Measurements from ENCODE around the gene CERT1.
A peak's percentile ranks its signal among the peaks of the same experiment; 100 is the strongest.
"Not testable (repeated sequence)": the region's sequence is repeated elsewhere in the genome, so short reads cannot be mapped to it uniquely, and the experiment has no call there.

Gene CERT1

DNA sequence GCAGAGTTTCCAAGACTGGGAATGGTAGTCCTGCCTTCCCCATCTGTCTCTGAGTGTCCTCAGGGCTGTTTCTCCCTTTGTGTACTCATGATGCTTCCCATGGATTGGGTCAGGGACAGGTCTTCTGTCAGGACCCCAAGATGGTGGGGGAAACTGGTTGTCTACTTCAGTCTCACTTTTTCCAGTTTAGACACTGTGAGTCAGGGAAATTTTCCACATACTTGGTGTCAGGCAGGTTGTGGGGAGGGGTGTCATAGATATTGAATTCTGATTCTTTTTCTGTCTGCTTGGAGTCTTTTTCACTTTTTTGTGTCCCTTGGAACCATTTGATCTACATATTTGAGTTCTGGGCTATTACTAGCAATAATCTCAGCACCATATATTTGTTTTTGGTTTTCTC lies 10.6 kb upstream of the CERT1 start:
- no peak for DNase-seq

DNA sequence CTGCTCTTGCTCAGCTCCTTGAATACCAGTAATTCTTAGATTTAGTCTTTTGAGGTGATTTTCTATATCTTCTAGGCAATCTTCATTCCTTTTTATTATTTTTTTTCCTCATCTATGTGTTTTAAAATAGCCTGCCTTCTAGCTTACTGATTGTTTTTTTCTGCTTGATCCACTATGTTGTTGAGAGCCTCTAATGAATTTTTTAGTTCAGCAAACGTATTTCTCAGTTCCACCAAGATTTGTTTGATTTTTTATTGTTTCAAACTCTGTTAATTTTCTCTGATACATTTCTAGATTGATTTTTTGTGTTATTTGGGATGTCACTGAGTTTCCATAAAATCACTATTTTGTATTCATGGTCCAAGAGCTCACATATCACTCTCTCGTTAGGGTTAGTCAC lies 9.8 kb upstream of the CERT1 start:
- DNase-seq: no peak

DNA sequence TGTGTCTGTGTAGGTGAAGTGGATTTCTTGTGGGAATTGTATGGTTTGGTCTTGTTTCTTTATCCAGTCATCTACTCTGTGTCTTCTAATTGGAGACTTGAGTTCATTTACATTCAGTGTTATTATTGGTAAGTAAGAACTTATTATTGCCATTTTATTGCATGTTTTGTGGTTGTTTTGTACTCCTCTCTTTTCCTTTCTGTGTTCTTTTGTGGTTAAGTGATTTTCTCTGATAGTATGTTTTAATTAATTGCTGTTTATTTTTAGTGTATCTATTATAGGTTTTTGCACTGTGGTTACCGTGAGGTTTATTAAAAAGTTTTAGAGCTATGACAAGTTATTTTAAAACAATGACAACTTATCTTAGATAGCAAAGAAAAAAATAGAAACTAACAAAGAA lies 8.3 kb upstream of the CERT1 start:
- no peak for DNase-seq

DNA sequence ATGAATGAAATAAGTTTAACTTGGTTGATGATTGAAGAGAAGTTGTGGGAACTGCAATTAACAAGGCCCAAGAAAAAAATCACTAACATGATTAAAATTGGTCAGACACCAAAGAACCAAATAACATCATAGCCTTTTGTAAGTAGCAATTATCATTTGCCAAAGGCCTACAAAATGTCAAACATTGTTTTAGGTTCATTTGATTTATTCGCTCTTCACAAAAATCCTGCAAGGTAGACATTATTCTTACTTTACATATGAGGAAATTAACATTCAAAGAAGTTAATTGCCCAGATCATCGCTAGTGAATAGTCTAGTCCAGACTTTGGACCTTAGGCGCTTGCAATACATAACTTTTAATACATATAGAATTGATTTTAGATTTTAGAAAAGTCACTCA lies 2.9 kb upstream of the CERT1 start:
- no peak for DNase-seq

DNA sequence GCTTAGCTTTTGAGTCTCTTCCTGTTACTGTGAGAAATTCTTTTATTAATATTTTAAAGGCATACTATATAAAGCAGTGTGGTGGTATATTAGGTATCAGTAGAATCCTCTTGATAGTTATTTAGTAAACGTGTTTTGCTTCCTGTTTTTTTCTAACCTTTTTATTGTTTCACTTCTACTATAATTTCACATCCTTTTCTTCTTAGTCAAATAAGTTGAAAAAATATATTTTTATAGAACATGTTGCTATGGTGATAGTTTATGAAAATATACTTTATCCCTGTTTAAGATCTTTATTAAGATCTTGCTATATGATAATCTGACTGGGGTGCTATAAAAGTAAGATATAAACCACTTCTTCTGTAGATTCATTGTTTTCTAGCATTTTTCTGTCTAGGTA lies 2.4 kb upstream of the CERT1 start:
- no peak for DNase-seq

DNA sequence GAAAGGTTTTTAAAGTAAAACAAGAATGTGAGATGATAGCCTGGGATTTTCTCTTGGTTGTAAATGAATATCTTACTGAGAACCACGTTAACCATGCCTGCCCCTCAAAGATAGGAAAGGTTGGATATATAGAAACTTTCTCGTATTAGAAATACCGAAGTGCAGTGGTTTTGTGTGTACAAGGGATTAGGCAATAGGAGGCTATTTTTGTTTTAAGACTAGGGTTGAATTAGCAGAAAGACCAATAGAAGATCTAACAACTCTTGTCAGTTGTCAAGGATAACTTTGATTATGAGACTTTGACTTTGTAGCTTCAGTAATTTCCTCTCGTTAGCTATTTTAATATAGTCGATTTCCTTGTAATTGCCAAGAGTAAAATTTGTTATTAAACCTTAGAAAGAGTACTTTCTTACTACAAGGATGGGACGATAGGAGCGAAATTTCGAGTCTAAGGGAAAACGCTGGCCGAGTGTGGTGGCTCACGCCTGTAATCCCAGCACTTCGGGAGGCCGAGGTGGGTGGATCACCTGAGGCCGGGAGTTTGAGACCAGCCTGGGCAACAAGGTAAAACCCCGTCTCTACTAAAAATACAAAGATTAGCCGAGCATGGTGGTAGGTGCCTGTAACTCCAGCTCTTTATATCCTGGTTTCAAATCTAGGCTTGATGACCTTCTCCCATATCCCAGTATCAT lies 1.1 kb upstream of the CERT1 start:
- DNase-seq: no peak

DNA sequence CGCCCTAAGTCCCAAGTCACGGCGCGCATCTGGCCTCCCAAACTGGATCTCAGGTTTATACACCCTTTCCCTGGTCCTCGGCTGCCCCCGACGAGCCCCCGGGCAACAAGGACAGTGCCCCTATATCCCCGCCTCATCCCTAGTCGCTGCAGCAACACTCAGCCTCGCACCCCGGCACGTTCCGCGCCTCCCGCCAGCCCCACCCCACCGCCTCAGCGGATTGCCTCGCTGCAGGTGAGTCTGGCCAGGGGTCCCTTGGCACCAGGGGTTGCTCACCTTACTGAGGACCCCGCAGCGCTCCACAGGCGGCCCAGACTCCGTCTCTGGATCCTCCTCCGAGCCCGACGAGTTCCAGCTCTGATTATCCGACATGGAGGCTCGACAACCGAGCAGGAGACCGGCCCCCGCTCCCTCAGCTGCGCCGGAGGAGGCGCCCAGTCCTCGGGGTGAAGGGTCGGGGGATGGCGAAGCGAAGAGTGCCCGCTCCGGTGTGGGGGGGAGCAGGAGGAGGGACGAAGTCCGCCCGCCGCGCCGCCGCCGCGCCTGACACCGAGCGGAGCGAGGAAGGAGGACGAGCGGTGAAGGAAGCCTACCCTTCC lies 494 bp downstream of the CERT1 start:
- peak; percentile 49 for DNase-seq

DNA sequence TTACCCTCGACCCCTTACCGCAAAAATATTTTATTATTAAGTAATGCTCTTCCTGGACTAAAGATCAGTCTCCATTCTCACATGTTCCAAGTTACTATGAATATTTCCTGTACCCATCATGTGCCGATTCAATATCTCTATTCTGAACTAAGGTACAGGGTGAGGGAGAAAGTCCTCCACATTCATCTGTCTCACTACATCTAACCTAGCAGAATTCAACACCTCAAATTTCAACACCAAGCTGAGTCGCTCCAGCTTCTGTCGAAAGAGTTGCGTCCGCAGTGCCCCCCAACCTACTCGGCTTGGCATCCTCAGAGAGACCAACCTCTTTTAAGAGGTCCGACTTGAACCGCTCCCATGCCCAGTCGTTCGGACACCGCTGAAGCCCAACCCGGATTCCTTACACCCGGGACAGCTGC lies 1.0 kb downstream of the CERT1 start:
- no peak for DNase-seq

DNA sequence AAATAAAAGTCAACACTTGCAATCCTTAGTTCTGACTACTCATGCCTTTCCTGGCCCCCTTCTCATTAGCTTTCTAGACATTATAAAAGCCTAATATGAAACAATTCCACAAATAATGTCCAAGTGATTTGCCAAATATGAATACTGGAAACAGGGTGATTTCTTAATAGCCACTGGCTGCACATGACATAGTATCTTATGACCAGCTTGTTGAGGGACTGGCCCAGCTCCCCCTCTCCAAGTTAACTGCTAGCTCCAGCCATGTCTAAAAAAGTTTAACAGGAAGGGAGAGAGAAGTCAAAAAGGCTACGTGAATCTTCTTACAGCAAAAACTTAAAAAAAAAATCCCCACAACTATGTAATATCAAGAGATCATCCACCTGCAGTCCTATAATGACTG lies 1.5 kb downstream of the CERT1 start:
- DNase-seq: no peak

DNA sequence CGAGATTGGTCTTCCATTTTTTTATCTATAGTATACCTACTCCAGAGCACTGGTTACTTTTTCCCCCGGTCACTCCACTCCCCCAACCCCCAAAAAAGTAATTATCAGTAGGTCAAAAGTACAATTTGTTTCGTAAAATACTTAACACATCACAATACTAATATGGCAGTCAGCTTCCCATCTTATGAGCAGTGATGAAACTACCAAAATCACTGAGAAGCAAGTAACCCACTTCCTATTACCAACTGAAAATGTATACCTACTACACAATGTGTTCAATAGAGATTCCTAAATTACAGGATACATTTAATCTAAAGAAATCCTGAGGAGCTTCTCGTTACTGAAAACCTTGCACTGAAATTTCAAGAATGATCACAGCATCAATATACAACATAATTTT lies 1.9 kb downstream of the CERT1 start:
- no peak for DNase-seq

DNA sequence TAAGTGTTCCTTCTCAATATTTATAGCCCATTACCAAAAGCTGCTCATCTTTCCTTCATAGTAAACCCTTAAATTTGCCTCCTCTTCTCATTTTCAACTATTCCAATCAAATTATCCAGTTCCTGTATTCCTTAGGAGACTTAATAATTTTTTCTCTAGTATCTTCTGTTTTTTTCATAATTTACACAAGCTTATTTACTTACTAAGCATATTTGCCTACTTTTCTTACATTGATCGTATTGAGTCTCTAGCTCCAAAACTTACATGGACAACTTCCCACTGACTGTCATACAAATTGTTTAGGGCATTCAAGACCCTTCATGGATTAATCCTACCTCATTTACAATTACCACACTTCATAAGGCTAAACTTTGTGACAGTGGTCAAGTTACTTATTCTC lies 3.6 kb downstream of the CERT1 start:
- DNase-seq: no peak

DNA sequence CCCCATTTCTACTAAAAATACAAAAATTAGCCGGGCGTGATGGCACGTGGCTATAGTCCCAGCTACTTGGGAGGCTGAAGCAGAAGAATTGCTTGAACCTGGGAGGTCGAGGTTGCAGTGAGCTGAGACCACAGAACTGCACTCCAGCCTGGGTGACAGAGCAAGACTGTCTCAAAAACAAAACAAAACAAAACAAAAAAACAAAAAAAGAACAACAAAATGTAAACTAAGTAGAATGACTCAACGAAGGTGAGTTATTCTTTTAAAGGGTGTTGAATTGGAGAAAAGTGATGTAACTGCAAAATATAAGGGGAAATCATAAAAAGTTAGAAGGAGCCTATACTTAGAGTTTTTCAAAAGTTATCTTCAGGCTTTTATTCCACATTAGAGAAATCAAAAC lies 6.3 kb downstream of the CERT1 start:
- DNase-seq: not testable (repeated sequence)

DNA sequence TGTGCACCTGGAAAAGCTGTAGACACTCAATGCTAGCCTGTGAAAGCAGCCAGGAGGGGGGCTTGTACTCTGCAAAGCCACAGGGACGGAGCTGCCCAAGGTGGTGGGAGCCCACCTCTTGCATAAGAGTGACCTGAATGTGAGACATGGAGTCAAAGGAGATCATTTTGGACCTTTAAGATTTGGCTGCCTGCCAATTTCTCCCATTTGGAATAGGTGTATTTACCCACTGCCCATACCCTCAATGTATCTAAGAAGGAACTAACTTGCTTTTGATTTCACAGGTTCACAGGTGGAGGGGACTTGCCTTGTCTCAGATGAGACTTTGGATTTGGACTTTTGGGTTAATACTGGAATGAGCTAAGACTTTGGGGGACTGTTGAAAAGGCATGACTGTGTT lies 12.6 kb downstream of the CERT1 start:
- DNase-seq: not testable (repeated sequence)

DNA sequence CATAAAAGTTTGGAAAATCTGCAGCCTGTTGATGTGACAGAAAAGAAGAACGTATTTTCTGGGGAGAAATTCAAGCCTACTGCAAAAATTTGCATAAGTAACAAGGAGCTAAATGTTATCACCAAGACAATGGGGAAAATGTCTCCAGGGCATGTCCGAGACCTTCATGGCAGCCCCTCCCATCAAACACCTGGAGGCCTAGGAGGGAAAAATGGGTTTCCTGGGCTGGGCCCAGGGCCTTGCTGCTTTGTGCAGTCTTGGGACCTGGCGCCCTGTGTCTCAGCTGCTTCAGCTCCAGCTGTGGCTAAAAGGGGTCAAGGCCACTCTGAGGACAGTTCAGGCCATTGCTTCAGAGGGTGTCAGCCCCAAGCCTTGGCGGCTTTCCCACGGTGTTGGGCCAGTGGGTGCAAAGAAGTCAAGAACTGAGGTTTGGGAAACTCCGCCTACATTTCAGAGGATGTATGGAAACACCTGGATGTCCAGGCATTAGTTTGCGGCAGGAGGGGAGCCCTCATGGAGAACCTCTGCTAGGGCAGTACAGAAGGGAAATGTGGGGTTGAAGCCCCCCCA lies 13.1 kb downstream of the CERT1 start:
- no peak for DNase-seq

DNA sequence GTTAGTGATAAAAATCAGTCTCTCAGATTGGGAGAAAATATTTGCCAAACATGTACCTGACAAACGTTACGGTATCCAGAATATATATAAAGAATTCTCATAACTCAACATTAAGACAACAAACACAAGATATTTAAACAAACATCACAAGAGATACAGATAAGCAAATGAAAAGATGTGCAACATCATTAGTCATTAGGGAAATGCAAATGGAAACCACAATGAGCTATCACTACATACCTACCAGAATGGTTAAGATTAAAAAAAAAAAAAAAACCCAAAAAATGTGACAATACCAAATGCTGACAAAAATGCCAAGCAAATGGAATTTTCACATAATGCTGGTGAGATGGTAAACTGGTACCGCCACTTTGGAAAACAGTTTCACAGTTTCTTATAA lies 15.4 kb downstream of the CERT1 start:
- no peak for DNase-seq

DNA sequence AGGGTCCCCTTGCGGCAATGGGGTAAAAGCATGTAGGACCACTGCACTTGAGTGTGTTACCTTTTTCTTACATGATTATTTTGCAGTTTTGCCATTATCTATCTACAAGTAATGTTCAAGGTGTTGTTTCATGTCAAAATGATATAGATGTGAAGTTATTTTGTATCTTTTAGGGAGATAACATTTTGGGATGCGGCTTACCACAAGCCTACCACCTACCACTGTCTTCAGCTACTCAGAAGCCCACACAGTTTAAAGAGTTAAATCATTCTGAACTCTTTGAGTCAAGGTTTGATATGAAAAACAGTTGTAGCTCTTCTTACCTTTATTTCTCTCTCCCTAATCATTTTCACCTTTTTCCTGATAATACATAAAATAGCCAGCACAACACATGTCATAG lies 19.8 kb downstream of the CERT1 start:
- DNase-seq: no peak

DNA sequence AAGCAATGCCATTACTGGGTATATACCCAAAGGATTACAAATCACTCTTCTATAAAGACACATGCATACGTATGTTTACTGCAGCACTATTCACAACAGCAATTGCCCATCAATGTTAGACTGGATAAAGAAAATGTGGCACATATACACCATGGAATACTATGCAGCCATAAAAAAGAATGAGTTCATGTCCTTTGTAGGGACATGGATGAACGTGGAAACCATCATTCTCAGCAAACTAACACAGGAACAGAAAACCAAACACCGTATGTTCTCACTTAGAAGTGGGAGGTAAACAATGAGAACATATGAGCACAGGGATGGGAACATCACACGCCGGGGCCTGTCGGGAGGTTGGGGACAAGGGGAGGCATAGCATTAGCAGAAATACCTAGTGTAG lies 21.6 kb downstream of the CERT1 start:
- DNase-seq: not testable (repeated sequence)

DNA sequence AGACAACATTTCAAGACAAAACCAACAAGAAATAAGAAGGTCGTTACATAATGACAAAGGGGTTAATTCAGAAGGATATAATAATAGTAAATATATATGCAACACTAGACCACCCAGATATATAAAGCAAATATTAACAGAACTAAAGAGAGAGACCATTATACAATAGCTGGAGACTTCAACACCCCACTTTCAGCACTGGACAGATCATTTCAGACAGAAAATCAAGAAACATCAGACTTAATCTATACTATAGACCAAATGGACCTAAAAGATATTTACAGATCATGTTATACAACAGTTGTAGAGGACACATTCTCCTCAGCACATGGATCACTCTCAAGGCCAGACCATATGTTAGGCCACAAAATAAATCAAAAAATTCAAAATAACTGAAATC lies 26.8 kb downstream of the CERT1 start:
- DNase-seq: no peak

DNA sequence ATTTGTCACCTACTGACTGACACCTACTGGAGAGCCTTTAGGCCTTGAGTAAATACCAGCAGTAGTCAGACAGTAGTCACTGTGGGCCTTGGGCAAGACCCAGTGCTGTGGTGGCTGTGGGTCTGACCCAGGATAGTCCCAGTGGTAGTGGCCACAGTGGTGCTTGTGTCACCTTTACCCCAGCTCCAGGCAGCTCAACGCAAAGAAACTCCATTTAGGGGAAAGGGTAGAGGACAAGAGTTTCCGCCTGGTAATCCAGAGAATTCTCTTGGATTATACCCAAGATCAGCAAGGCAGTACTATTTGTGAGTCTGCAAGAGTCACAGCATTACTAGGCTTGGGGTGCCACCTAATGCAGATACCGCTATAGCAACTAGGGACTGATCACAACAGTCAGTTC lies 28.9 kb downstream of the CERT1 start:
- DNase-seq: no peak

DNA sequence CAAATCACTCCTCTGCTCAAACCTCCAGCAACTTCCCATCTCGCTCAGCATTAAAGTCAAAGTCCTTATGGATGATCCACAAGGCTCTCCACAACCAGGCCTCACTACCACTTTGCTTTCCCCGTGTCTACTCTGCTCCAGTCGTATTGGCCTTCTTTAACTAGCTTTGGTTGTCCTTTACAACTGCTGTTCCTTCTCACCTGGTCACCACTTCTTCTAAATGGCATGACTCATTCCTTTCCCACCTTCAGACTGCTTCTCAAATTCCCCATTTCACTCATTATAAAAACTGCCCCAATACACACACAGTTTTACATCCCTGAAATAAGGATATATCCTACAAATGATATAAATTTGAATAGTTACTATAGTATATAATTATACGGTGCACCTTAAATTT lies 30.4 kb downstream of the CERT1 start:
- no peak for DNase-seq

DNA sequence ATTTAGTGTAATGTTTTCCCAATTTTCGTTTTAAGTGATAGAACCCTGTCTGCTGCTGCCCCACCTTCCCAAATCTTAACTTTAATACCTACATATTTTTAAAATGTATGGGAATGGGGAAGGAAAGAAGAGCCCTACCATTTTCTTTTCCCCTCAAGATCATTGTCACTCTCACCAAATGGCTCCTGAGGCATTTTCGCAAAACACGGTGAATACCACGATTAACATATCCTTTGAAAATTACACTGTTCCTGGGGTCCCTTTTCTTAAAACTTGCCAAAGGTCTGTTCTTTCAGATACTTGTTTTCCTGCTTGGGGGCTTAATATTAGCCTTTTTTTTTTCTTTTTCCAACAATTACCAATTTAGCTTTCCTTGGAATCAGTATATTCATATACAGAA lies 36.1 kb downstream of the CERT1 start:
- no peak for DNase-seq

DNA sequence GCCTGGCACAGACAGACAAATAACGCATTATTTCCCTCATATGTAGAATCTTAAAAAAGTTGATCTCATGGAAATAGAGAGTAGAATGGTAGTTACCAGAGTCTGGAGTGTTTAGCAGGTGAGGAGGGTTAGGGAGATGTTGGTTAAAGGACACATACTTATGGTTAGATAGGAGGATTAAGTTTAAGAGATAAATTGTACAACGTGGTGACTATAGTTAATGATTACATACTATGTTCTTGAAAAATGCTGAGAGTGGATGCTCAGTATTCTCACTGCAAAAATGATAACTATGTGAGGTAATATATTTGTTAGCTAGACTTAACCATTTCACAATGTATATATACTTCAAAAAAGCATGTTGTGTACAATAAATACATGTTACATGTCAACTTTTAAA lies 38.0 kb downstream of the CERT1 start:
- no peak for DNase-seq

DNA sequence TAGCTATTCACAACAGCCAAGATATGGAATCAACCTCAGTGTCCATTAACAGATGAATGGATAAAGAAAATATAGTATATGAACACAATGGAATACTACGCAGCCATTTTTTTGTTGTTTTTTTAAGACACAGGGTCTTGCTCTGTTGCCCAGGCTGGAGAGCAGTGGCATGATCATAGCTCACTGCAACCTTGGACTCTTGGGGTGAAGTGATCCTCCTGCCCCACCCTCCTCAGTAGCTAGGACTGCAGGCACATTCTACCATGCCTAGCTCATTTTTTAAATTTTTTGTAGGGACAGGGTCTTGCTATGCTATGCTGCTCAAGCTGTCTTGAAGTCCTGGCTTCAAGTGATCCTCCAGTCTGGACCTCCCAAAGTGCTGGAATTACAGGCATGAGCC lies 38.5 kb downstream of the CERT1 start:
- DNase-seq: no peak

DNA sequence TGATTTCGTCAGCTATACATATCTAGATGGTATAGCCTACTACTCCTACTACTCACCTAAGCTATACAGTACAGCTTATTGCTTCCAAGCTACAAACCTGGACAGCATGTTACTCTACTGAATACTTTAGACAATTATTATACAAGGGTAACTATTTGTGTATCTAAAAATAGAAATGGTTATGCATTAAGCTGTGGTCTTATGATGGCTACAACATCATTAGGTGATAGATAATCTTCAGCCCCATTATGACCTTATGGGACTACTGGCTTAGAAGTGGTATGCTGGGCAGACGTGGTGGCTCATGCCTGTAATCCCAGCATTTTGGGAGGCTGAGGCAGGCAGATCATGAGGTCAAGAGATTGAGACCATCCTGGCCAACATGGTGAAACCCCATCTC lies 40.2 kb downstream of the CERT1 start:
- DNase-seq: no peak

DNA sequence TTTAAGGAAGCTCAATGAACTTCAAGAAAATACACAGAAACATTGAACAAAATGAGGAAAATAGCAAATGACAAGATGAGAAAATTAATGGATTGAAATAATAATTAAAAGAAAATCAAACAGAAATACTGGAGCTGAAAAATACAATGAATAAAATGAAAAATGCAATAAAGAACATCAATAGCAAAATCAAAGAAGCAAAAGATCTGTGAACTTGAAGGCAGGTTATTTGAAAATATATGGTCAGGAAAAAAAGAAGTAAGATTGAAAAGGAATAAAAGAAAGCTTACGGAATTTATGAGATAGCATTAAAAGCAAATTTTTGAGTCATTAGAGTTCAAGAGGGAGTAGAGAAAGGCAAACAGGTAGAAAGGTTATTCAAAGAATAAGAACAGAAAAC lies 42.4 kb downstream of the CERT1 start:
- DNase-seq: no peak

All from NCI-H510A treated with DMSO at 0.1 percent for 48 hours (cell line).